CD4-positive, alpha-beta T cell treated with Interleukin-1 beta for 1 hour (primary cell): Measurements from ENCODE around the gene UPF1.

ENCODE experiments used
- DNase-seq, 2 donors: peaks; one replicate each; pipeline ENCODE4 v3.0.0-alpha.2; 2020 to 2022

The UPF1 gene

GRCh38 chr19:18858906-18859646 is 27.3 kb downstream of the UPF1 start:
- no peak for DNase-seq

- DNase-seq: no peak
Measured at GRCh38 chr19:18859676-18860301, 28.0 kb downstream of the UPF1 start.

GRCh38 chr19:18860302-18860700 is 28.5 kb downstream of the UPF1 start:
- DNase-seq: no peak

- DNase-seq: no peak
Measured at GRCh38 chr19:18860725-18861124, 29.0 kb downstream of the UPF1 start.

- DNase-seq: no peak
Measured at GRCh38 chr19:18861235-18861634, 29.5 kb downstream of the UPF1 start.

- no peak for DNase-seq
Measured at GRCh38 chr19:18861917-18862316, 30.2 kb downstream of the UPF1 start.

GRCh38 chr19:18862976-18863842 is 31.4 kb downstream of the UPF1 start:
- no peak for DNase-seq

- DNase-seq: no peak
Measured at GRCh38 chr19:18863843-18864362, 32.1 kb downstream of the UPF1 start.

- DNase-seq: no peak
Measured at GRCh38 chr19:18865106-18865972, 33.6 kb downstream of the UPF1 start.

GRCh38 chr19:18865973-18866799 is 34.4 kb downstream of the UPF1 start:
- DNase-seq: peak; percentile 58 to 61

GRCh38 chr19:18866800-18867123 is 35.0 kb downstream of the UPF1 start:
- DNase-seq: no peak

- no peak for DNase-seq
Measured at GRCh38 chr19:18867199-18867598, 35.4 kb downstream of the UPF1 start.

- no peak for DNase-seq
Measured at GRCh38 chr19:18867751-18868150, 36.0 kb downstream of the UPF1 start.

- no peak for DNase-seq
Measured at GRCh38 chr19:18868380-18869022, 36.7 kb downstream of the UPF1 start.

- no peak for DNase-seq
Measured at GRCh38 chr19:18869023-18869618, 37.4 kb downstream of the UPF1 start.

GRCh38 chr19:18869781-18870530 is 38.2 kb downstream of the UPF1 start:
- no peak for DNase-seq

GRCh38 chr19:18870531-18871172 is 38.9 kb downstream of the UPF1 start:
- DNase-seq: no peak

- no peak for DNase-seq
Measured at GRCh38 chr19:18871543-18871942, 39.8 kb downstream of the UPF1 start.

- DNase-seq: no peak
Measured at GRCh38 chr19:18875726-18876125, 44.0 kb downstream of the UPF1 start.
